HG02642 (cell line): ENCODE results near the gene MEPE.
"Not testable (repeated sequence)": the region's sequence is repeated elsewhere in the genome, so short reads cannot be mapped to it uniquely, and the experiment has no call there.

ENCODE experiments used
- ATAC-seq: cut with Tn5 transposase; IDR thresholded peaks from one replicate; pipeline ENCODE4 v1.9.1; 2021; ENCODE audit warnings: mild to moderate bottlenecking; ENCODE audit not compliant: unreplicated experiment, poor library complexity

The MEPE gene

DNA sequence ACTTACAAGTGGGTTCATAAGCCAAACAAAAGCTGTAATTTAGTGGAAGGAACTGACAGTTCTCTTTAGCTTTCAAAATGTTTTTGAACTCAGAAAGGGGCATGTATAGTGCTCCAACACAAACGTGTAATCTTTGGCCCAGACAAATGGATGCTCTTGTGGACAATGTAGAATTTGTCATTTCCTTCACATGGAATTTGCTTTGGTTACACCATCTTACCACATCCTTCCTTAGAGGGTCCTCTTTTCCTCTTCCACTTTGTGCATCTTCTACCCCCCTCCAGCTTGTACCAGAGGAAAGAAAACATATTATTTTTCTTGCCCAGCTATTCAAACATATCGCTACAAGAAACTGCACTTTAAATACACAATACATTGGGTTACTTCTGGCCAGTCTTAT lies 42.4 kb downstream of the MEPE start:
- ATAC-seq = no peak

DNA sequence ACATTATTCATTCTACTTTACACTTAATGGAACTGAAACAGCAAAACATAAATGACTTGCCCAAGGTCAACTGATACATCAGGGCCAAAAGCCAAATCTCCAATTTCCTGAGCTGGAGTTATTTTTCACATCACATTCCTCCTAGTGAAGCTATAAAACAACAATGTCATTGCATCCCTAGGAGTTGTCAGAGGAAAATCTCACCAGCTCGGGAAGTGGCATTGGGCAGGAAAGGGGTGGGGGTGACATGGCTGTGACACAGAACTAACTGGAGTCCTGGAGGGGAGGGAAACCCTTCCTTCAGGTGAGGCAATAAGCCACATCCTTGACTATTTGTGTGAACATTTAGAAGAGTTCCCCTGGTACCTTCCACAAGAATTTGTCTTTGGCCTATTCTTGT lies 47.3 kb downstream of the MEPE start:
- ATAC-seq = no peak

DNA sequence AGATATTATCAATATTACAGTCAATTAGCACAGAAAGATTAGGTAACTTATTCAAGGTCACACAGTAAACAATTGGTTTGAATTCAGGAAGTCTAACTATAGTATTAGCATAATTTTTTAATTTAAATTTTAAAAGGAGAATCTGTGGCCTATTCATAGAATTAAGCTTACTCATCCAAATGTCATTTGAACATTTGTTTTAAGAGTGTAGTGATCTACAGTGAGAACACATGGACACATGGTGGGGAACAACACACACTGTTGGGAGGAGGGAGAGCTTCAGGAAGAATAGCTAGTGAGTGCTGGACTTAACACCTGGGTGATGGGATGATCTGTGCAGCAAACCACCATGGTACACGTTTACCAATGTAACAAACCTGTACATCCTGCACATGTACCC lies 48.3 kb downstream of the MEPE start:
- no peak for ATAC-seq

DNA sequence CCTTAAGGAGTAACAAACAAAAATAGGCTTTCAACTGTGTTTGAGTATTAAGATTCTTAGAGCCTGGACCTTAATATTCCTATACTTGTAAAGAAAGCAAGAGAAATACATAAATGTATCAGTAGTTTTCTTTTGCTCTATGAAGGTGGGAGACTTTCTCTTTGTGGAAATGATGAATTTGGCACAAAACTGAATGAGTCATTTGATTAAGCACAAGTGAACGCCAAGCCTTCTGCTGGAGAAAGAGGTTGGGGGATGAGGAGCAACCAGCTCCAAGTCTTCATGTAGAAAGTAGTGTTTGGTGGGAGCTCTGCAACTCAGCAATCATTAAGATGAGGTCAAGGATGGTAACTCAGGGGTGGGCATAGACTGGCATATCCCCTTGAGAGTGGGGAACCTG lies 49.6 kb downstream of the MEPE start:
- no peak for ATAC-seq

DNA sequence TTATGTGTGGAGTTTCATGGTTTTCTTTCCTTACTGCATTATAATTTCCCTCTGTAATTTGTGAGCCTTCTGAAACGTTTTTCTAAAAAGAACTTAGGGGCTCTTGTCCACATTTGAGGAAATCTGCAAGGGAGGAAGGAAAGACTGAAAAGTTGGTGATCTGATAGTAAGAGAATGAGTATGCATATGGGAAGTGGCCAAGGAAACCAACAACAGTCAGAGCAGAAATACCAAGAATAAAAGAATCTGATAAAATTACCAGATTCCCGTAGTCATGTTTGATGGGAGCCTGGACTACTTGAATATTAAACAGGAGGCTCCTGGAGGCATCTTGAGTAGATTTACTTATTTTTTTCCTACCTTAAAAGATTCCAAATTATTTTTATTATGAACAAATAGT lies 50.1 kb downstream of the MEPE start:
- ATAC-seq = no peak

DNA sequence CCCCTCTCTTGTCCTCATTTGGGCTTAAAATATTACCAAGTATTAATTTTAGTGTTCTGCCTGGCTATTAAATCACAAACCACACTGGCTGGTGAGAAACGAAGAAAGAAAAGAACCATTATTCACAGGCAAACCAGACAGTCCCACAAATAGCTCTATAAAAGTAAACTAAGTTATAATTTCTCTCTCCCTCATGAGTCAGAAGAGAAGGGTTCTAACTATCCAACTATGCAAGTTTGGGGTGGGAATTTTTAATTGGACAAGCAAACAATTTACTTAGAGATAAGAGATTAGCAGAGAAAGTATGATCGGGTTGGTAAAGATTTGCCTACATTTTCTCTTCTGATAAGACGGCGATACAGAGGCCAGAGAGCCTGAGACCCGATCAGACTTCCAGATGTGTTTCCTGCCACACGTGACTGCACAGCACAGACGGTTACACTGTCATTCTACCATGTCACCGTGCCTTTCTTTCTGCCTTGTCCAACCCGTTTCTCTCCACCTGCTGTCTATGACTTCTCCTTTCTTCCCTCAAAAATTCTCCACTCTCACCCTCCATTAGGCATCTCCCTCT lies 52.3 kb downstream of the MEPE start:
- no peak for ATAC-seq

DNA sequence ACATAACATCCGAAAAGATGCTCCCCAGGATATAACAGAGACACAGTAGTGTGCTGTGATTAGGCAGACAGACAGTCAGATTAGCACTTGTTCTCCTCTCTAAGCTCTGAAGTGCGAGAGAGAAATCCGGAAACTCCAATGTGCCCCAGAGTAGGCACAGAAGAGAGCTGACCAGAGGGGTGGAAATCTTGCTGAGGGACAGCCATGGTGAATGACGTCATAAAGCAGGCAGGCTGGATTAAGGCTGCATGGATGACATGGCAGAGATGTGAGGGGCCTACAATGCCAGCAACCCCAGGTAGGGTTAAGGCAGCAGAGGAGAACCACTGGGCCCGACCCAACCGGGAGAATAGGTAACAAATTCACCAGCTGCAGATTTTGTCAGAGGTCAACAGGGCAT lies 53.3 kb downstream of the MEPE start:
- ATAC-seq = no peak

DNA sequence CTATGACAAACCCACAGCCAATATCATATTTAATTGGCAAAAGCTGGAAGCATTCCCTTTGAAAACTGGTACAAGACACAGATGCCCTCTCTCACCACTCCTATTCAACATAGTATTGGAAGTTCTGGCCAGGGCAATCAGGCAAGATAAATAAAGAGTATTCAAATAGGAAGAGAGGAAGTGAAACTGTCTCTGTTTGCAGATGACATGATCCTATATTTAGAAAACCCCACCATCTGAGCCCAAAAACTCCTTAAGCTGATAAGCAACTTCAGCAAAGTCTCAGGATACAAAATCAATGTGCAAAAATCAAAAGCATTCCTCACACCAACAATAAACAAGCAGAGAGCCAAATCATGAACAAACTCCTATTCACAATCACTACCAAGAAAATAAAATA lies 58.0 kb downstream of the MEPE start:
- ATAC-seq = not testable (repeated sequence)

DNA sequence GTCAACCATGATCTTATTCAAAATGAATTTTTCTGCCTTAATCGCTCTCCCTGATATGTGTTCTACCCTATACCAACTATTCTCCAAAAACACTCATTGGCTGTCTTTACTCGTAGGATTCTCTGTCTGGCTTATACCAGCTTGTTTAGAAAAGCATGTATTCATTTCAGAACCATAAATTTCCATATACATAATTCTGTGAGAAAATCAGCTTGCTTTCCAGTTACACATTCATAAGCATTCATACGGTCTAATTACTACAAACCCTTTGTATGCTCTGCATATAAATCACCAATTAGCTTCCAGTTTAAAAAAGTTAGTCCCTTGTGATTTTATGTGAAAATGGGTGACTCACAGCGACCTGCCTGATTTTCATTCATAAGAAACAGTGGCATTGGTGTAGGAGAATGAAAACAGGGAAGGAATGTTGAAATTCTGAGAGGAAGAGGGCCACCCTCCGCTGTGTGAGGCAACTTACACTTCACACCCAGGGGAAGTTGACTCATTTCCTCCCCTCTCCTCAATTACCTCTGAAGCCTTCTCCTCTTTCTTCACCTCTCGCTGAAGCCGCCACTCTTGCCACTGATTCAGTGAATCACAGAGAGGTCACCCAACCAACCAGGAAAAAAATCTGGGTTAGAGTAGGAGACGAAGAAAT lies 63.3 kb downstream of the MEPE start:
- no peak for ATAC-seq
